GM23248 (cell line): ENCODE measurements around the gene ATP6AP2.

Experiments
- EZH2 ChIP-seq: fragments of 200-600 bp; sonication (generic); IDR thresholded peaks from 2 replicates; pipeline ENCODE4 v1.6.1; 2018; ENCODE audit warnings: antibody characterized with exemption, mild to moderate bottlenecking; ENCODE audit not compliant: insufficient read depth, poor library complexity, severe bottlenecking
- EZH2phosphoT487 ChIP-seq: fragments of 200-600 bp; sonication (generic); IDR thresholded peaks from 2 replicates; pipeline ENCODE4 v1.6.1; 2018; ENCODE audit warnings: antibody characterized with exemption, moderate library complexity, mild to moderate bottlenecking, low read depth; ENCODE audit not compliant: insufficient read depth

GRCh38 chrX:40579141-40579540 lies 1.6 kb upstream of the ATP6AP2 start:
- TF ChIP-seq EZH2: no peak
- no peak for TF ChIP-seq EZH2phosphoT487
